Left forelimb (tissue), 1 donor: ENCODE results near the gene VSTM1.
"Not testable (repeated sequence)": the region's sequence is repeated elsewhere in the genome, so short reads cannot be mapped to it uniquely, and the experiment has no call there.

Experiments
- DNase-seq: peaks from one replicate; pipeline ENCODE4 v3.0.0-alpha.2; 2018; ENCODE audit warnings: low spot score

The VSTM1 gene

GRCh38 chr19:54063350-54064116 lies at the start of gene VSTM1:
Gene VSTM1 (minus strand): TSS chr19:54063897. CDS start chr19:54063777, 120 bp downstream.
- DNase-seq = no peak

DNA sequence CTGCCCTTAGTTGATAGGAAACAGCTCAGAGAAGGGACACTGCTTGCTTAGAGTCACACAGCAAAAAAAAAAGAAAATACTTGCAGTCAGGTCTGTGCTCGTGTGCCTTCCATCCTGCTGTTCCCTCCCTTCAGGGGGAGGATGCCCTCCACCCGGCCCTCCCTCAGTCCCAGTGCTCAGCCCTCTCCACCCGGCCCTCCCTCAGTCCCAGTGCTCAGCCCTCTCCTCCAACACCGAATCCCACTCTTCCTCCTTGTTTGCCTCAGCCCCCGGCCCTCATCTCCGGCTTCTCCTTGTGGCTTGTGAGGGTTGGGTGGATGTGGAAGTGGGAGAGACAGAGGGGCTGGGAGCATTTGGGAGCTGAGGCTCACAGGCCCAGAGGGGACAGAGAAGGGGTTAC lies 46.0 kb upstream of the VSTM1 start:
- no peak for DNase-seq

DNA sequence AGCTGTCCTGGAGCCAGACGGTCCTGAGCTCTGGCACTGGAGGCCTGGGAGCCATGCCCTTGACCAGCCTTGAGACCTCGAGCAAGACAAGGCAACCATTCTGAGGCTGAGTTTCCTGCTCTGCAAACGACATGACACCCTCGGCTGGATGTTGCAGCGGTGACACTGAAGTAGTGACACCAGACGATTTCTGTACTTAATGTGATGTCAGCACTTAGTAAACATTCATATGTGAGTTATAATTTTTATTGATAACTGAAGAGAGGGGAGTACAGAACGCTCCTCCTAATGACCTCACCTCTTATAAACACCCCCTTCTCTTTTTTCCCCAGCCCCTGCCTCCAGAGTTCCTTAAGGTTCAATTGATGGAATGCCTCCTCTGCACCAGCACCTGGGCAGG lies 44.8 kb upstream of the VSTM1 start:
- DNase-seq = no peak

DNA sequence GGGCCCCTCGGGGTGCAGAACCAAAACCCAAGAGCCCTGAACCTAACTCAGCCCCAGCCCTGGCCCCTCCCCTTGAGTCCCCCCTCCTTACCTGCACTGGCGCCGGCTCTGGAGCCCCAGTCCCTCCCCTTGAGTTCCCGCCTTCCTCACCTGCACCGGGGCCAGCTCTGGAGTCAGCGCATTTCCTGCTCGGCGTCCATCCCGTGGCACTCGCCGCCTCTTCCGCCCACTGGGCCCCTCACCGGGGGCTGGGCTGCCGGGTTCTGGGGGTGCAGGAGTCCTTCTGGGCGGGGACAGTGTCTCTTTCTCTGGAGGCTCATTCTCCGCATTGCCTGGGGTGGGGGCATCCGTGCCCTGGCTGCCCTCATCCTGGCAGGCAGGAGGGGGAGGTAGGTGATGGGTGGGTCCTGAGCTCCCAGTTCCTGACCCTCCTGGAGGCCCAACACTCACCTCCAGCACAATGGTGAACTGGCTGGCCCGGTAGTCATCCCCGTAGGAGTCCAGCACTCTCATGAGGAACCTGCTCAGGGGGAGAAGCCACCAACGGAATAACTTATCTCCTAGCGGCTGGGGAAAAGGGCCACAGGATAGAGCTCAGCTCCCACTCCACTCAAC lies 44.3 kb upstream of the VSTM1 start:
- DNase-seq = no peak

GRCh38 chr19:54106716-54107115 lies 43.0 kb upstream of the VSTM1 start:
- DNase-seq = no peak

- no peak for DNase-seq
Measured at GRCh38 chr19:54105796-54106195, 42.1 kb upstream of the VSTM1 start.

- no peak for DNase-seq
Measured at GRCh38 chr19:54104998-54105715, 41.5 kb upstream of the VSTM1 start.

DNA sequence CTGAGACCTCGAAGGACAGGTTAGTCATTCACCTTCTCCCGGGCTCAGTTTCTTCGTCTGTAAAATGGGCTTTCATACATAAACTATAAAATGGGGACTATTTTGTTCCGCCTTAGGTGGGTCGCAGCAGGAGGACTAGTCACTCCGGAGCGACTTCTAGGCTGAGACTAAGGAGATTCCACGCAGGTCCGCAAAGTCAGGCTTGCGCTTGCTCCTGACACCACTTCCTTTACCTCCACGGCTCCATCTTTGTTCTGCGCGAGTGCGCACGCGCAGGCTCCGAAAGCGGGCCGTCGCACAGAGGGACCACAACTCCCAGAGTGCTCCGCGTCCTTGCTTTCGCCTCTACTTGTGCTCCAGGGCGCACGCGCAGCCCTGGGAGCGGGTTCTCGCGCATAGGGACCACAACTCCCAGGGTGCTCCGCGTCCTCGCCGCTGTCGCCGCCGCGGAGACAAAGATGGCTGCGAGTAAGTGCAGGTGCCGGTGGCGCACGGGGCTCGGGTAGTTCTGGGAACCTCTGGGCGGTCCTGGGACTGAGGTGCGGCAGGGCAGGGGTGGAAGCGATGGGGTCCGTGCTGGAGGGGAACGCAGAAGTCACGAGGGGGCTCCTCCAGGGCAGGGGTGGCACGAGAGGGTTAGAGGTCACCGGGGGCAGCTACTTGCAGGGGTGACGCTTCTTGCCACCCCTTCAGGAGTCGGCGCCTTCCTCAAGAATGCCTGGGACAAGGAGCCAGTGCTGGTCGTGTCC lies 38.9 kb upstream of the VSTM1 start, which contains the start of gene NDUFA3:
Gene NDUFA3, plus strand, starts transcription at position 435 of the 749 bp plus-strand sequence. Its CDS starts 24 bp downstream, at position 459.
- DNase-seq = peak; percentile 97

DNA sequence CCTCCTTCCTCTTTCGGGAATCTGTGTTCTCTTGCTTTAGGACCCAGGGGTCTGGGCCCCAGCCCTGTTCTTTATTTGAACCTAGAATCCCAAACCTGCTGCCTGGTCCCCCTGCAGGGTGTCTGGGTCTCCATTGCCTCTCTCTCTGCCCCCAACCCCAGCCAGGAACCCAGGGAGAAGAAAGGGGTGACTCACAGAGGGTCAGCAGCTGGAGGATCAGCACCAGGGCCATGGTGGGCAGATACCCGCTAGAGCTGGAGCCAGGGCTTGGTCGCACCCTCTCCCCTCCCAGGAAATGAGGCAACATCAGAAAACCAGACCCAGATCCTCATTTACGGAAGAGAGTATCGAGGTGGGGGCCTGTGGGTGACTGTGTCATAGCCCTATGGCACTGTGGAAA lies 36.9 kb upstream of the VSTM1 start, which contains the start of gene OSCAR:
Gene OSCAR, minus strand, starts transcription at position 243 of the 400 bp plus-strand sequence. Its CDS starts 11 bp downstream, at position 232.
- no peak for DNase-seq

DNA sequence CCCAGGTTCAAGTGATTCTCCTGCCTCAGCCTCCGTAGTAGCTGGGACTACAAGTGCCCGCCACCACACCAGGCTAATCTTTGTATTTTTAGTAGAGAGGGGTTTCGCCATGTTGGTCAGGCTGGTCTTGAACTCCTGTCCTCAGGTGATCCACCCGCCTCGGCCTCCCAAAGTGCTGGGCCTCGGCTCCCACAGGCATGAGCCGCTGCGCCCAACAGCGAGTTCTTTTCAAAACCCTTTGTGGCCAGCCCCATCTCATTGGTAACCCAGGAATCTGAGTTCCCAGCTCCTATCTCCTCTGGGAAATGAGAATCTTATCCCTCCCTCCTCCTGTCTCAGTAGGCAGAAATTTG lies 36.2 kb upstream of the VSTM1 start:
- DNase-seq = not testable (repeated sequence)

DNA sequence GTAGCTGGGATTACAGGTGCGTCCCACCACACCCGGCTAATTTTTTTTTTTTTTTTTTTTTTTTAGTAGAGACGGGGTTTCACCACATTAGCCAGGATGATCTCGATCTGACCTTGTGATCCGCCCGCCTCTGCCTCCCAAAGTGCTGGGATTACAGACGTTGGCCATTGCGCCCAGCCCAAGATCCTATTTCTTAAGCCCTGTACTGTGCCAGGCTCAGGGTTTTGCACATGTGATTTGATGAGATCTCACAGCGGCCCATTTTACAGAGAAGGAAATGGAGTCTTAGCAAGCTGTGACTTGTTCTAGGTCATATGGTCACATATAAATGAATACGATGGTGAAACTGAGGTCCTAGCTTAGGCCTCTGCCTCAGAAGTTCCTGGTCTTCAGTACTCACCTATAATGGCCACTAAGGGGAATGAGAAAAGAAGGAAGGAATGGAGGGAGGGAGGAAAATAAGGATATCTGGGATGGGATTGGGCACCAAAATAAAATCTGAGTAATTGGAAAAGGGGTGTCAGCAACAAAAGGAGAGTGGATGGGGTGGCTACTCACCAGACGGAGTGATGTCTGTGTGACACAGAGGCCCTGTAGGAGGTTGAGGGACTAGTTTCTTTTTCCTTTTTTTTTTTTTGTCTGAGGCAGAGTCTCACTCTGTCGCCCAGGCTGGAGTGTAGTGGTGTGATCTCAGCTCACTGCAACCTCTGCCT lies 35.6 kb upstream of the VSTM1 start:
- no peak for DNase-seq

DNA sequence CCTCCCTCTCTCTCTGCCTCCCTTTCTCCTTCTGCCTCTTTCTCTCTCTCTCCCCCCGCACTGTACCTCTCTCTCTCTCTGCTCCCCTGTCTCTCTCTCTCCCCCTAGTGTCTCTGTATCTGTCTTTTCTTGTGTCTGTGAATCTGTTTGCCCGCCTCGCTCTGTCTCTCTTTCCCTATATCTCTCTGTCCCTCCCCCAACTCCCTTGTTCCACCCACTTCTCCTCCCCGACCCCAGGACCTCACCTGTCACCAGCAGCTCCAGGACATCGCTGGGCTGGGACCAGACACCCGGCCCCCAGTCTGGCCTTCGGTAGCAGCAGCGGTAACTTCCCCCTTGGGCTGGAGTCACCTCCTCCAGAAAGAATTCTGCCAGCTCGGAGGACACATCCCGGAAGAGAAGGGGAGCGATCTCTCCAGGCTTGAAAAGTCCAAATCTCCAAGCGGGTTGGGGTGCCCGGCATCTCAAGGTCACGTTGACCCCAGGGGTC lies 33.0 kb upstream of the VSTM1 start:
- DNase-seq = no peak

DNA sequence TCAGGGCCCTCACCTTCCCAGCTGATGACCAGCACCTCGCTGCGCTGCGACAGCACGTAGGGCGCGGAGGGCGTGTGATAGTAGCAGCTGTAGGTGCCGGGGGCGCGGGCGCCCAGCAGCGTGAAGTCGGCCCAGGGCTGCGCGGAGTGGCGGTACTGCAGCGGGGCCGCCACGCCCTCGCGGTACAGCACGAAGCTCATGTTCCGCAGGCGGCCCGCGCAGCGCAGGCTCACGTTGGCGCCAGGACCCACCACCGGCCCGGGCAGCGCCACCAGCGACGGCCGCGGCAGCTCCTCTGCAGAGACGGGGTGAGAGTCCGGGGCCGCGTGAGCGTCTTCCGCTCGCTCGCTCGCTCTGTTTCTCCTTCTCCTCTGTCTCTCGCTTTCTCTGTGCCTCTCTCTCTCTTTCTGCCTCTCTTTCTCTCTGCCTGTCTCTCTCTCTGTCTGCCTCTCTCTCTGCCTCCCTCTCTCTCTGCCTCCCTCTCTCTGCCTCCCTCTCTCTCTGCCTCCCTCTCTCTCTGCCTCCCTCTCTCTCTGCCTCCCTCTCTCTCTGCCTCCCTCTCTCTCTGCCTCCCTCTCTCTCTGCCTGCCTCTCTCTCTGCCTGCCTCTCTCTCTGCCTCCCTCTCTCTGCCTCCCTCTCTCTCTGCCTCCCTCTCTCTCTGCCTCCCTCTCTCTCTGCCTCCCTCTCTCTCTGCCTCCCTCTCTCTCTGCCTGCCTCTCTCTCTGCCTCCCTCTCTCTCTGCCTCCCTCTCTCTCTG lies 32.3 kb upstream of the VSTM1 start:
- DNase-seq = not testable (repeated sequence)

- DNase-seq = no peak
Measured at GRCh38 chr19:54095136-54095858, 31.6 kb upstream of the VSTM1 start.

DNA sequence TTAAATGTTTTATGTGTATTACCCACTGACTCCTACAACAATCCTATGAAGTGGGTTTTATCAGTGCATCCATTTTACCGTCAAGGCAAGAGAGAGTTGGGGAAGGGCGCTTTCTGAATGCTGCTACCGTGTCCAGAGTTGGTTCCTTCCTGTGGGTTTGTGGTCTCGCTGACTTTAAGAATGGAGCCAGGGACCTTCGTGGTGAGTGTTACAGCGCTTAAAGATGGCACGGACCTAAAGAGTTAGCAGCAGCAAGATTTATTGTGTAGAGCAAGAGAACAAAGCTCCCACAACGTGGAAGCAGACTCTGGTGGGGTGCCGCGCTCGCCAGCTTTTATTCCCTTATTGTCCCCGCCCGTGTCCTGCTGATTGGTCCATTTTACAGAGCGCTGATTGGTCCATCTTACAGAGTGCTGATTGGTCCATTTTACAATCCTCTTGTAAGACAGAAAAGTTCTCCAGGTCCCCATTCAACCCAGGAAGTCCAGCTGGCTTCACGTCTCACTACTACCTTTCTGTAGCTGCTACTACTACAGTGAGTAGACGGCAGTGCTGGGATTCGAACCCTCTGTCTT lies 30.8 kb upstream of the VSTM1 start:
- no peak for DNase-seq

- no peak for DNase-seq
Measured at GRCh38 chr19:54084410-54084809, 20.7 kb upstream of the VSTM1 start.

GRCh38 chr19:54081032-54081431 lies 17.3 kb upstream of the VSTM1 start, which contains the start of gene TARM1:
Gene TARM1 (minus strand): TSS chr19:54081365. CDS start chr19:54081340, 25 bp downstream.
- no peak for DNase-seq

- no peak for DNase-seq
Measured at GRCh38 chr19:54077334-54077733, 13.6 kb upstream of the VSTM1 start.

GRCh38 chr19:54074851-54075250 lies 11.2 kb upstream of the VSTM1 start:
- DNase-seq = no peak
